Measurements from ENCODE around the gene DMTF1. TPM values are rescaled to one million over a fixed set of nuclear protein-coding genes. Genes with fewer than 3 reads are reported as not detected.

DMTF1 gene
- total RNA-seq, 2 experiments from 2014 or later = 111 to 197 TPM

- H3K4me1 ChIP-seq (ENCODE audit: insufficient read depth, low read length, poor library complexity, severe bottlenecking) = peaks cover 56% of the 10 kb centered on the region
- H3K4me3 ChIP-seq (ENCODE audit: low read depth, low read length, poor library complexity, severe bottlenecking) = peak overlapping the region; percentile 5
- no peak overlapping the region for H2AFZ ChIP-seq (ENCODE audit: low read length)
- ChIA-PET CTCF (ENCODE audit: unreplicated experiment) (interaction anchor here (0.5 kb wide), 1 partner anchor 235 kb away, joined by 3 read pairs; no protein-coding TSS in a partner anchor), POLR2A (interaction anchor here (0.7 to 10.0 kb wide), 11 partner anchors 9 to 354 kb away, joined by 3 to 137 read pairs (median 4); partner anchors contain the start of gene TMEM243)
- H3K9me2 ChIP-seq (ENCODE audit: insufficient read depth, low read length) = no peaks in the 10 kb centered on the region
- intact Hi-C loops (cut with micrococcal nuclease; ENCODE audit: unreplicated experiment) = loop anchor here (5.0 kb wide), 3 partner anchors 718 to 1058 kb away; partner anchors contain the start of genes DBF4 and SLC25A40
- peak overlapping the region; percentile 14 for H3K27ac ChIP-seq (ENCODE audit: low read depth, low read length, poor library complexity, severe bottlenecking)
- TF ChIP-seq EZH2phosphoT487 (IDR thresholded peaks at IDR 0.05; ENCODE audit: borderline replicate concordance, low read depth, low read length) (no peak), CTCF (conservative IDR thresholded peaks at IDR 0.05; ENCODE audit: low read length) (no peak)
- peak overlapping the region; percentile 83 for H3K4me2 ChIP-seq (ENCODE audit: low read length)
- H4K20me1 ChIP-seq (ENCODE audit: insufficient read depth, low read length) = peaks cover 61% of the 10 kb centered on the region
- no TSS peak for BruUV-seq (replicated peaks)
- H3K9me3 ChIP-seq (ENCODE audit: low read length) = no peaks in the 10 kb centered on the region
- H3K36me3 ChIP-seq (ENCODE audit: insufficient read depth, low read length) = peaks cover 89% of the 10 kb centered on the region
- peaks cover 97% of the 10 kb centered on the region for H3K79me2 ChIP-seq (ENCODE audit: insufficient read depth, low read depth, low read length)
- peak; percentile 16 for DNase-seq (ENCODE audit: low spot score)
Observed at GRCh38 chr7:87159538-87159937, 7.3 kb downstream of the DMTF1 start.

DNA sequence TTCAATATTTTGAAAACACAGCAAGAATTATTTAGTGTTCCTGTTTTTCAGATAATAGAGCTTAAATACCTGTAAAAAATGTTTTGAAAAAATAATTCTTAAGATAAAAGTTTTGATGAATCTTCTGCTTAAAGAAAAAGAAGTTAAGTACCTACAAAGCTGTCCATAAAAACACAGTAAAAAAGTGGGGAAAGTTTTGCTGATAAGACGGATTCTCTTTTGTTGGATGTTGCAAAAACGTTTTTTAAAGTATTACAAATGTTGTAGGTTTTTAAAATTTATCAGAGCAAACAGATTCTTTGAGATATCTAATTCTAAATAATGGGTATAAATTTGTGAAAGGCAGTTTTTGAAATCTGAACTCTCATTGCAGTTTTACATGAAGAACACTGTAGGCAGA lies 12.2 kb downstream of the DMTF1 start:
- ChIA-PET POLR2A (interaction anchor here (0.6 to 2.8 kb wide), 9 partner anchors 9 to 62 kb away, joined by 3 to 29 read pairs (median 4); no protein-coding TSS in a partner anchor), CTCF (ENCODE audit: unreplicated experiment) (interaction anchor here (0.6 kb wide), 1 partner anchor 242 kb away, joined by 3 read pairs; no protein-coding TSS in a partner anchor)
- peaks cover 67% of the 10 kb centered on the region for H3K79me2 ChIP-seq (ENCODE audit: insufficient read depth, low read depth, low read length)
- H3K4me2 ChIP-seq (ENCODE audit: low read length) = no peak overlapping the region
- peaks cover 95% of the 10 kb centered on the region for H3K36me3 ChIP-seq (ENCODE audit: insufficient read depth, low read length)
- peaks cover 19% of the 10 kb centered on the region for H4K20me1 ChIP-seq (ENCODE audit: insufficient read depth, low read length)
- H3K9me2 ChIP-seq (ENCODE audit: insufficient read depth, low read length) = no peaks in the 10 kb centered on the region
- no peak overlapping the region for H3K27ac ChIP-seq (ENCODE audit: low read depth, low read length, poor library complexity, severe bottlenecking)
- no peaks in the 10 kb centered on the region for H3K9me3 ChIP-seq (ENCODE audit: low read length)
- no peak for TF ChIP-seq CTCF (conservative IDR thresholded peaks at IDR 0.05; ENCODE audit: low read length)
- no peak for TF ChIP-seq EZH2phosphoT487 (IDR thresholded peaks at IDR 0.05; ENCODE audit: borderline replicate concordance, low read depth, low read length)
- H3K4me3 ChIP-seq (ENCODE audit: low read depth, low read length, poor library complexity, severe bottlenecking) = no peak overlapping the region
- H3K4me1 ChIP-seq (ENCODE audit: insufficient read depth, low read length, poor library complexity, severe bottlenecking) = peaks cover 9% of the 10 kb centered on the region
- DNase-seq (ENCODE audit: low spot score) = no peak
- no peak overlapping the region for H2AFZ ChIP-seq (ENCODE audit: low read length)
- no TSS peak for BruUV-seq (replicated peaks)
- intact Hi-C loops (cut with micrococcal nuclease; ENCODE audit: unreplicated experiment) = no loop called here

DNA sequence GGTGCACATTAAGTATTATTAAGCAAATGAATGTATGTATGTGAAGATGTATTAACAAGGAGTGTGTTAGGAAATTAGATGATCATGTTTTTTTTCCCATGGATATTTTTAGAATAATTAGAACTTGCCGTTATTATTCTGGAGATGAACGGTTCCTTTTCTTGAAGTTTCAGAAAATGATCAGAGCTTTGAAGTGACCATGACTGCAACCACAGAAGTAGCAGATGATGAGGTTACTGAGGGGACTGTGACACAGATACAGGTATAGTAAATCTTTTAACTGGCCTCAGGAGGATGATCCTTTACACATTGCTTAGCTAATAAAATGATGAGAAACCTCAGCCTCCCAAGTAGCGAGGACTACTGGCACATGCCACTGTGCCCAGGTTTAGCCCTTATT lies 18.6 kb downstream of the DMTF1 start:
- Histone ChIP-seq H3K9me2 (ENCODE audit: insufficient read depth, low read length) (no peaks in the 10 kb centered on the region), H3K36me3 (ENCODE audit: insufficient read depth, low read length) (peaks cover 100% of the 10 kb centered on the region), H3K4me2 (ENCODE audit: low read length) (no peak overlapping the region), H3K79me2 (ENCODE audit: insufficient read depth, low read depth, low read length) (peaks cover 21% of the 10 kb centered on the region; the same call in 1 of the 2 replicates), H3K4me3 (ENCODE audit: low read depth, low read length, poor library complexity, severe bottlenecking) (no peak overlapping the region), H2AFZ (ENCODE audit: low read length) (no peak overlapping the region), H4K20me1 (ENCODE audit: insufficient read depth, low read length) (no peaks in the 10 kb centered on the region; the same call in 1 of the 2 replicates), H3K9me3 (ENCODE audit: low read length) (no peaks in the 10 kb centered on the region), H3K27ac (ENCODE audit: low read depth, low read length, poor library complexity, severe bottlenecking) (no peak overlapping the region), H3K4me1 (ENCODE audit: insufficient read depth, low read length, poor library complexity, severe bottlenecking) (no peaks in the 10 kb centered on the region)
- no TSS peak for BruUV-seq (replicated peaks)
- no peak for TF ChIP-seq EZH2phosphoT487 (IDR thresholded peaks at IDR 0.05; ENCODE audit: borderline replicate concordance, low read depth, low read length)
- TF ChIP-seq CTCF (conservative IDR thresholded peaks at IDR 0.05; ENCODE audit: low read length) = no peak
- CTCF ChIA-PET (ENCODE audit: unreplicated experiment) = no interaction called here
- POLR2A ChIA-PET = interaction anchor here (0.6 to 11.2 kb wide), 7 partner anchors 7 to 244 kb away, joined by 3 to 137 read pairs (median 12); partner anchors contain the start of gene DMTF1
- no peak for DNase-seq (ENCODE audit: low spot score)
- intact Hi-C loops (cut with micrococcal nuclease; ENCODE audit: unreplicated experiment) = no loop called here
